OCI-M1 (cell line): ENCODE data around the gene IL6R.
A peak's percentile ranks its signal among the peaks of the same experiment; 100 is the strongest.
"Not testable (repeated sequence)": the region's sequence is repeated elsewhere in the genome, so short reads cannot be mapped to it uniquely, and the experiment has no call there.

Experiments used
- DNase-seq: peaks from one replicate; lab custom pipeline; 2025; lab: John Stamatoyannopoulos, UW

IL6R gene

DNA sequence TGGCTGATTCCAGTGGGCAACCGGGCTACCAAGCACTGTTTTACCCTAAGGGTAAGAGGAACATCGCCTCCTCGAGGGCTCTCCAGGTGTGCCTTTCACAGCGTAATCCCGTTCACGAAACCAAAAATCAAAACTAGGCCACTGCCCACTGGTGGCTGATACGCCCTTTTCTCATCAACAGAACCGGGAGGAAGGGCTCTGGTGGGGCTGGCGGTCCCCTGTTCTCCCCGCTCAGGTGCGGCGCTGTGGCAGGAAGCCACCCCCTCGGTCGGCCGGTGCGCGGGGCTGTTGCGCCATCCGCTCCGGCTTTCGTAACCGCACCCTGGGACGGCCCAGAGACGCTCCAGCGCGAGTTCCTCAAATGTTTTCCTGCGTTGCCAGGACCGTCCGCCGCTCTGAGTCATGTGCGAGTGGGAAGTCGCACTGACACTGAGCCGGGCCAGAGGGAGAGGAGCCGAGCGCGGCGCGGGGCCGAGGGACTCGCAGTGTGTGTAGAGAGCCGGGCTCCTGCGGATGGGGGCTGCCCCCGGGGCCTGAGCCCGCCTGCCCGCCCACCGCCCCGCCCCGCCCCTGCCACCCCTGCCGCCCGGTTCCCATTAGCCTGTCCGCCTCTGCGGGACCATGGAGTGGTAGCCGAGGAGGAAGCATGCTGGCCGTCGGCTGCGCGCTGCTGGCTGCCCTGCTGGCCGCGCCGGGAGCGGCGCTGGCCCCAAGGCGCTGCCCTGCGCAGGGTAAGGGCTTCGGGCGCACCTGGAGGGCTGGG lies at the start of gene IL6R:
IL6R (plus strand) TSS at position 360 of the 763 bp plus-strand sequence; CDS start at position 647, 287 bp downstream.
- DNase-seq = peak; percentile 95

DNA sequence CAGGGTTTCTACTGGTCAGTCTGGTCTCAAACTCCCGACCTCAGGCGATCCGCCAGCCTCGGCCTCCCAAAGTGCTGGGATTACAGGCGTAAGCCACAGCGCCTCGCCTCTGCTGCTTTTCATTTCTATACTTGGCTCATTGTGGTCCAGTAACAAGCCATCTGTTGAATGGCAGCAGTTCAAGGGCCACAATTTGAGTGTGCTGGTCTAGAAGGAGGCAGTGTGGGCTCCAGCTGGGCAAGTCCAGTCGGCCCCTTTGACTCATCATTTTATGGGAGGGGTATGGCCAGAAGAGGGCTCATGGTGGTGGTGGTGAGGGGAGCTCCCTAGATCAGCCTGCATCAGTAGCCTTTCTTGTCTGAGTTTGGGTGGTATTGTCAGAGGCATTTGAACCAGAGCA lies 46.6 kb upstream of the IL6R start:
- DNase-seq = no peak

DNA sequence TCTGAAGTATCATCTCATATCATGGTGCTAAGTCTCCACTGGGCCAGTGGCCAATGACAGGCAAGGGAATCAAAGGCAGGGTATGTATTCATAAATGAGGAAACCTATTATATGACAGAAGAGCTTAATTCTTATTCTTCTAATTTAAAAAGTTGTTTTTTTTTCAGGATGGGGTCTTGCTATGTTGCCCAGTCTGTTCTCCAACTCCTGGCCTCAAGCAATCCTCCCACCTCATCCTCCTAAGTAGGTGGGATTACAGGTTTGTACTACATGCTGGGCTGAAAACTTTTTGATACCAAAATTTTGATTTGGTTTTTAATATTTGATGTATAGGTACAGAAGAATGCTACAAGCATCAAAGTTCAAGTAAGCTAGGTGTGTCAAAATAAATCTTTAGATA lies 44.9 kb upstream of the IL6R start:
- no peak for DNase-seq

DNA sequence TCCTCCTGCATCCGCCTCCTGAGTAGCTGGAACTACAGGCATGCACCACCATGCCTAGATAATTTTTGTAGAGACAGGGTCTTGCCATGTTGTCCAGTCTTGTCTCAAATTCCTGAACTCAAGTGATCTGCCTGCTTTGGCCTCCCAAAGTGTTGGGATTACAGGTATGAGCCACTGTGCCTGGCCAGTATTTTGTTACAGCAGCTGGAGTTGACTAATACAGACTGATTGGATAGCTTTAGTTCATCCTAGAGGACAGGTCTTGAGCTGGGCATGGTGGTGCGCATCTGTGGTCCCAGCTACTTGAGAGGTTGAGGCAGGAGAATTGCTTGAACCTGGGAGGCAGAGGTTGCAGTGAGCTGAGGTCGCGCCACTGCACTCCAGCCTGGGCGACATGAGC lies 44.3 kb upstream of the IL6R start:
- DNase-seq = not testable (repeated sequence)

DNA sequence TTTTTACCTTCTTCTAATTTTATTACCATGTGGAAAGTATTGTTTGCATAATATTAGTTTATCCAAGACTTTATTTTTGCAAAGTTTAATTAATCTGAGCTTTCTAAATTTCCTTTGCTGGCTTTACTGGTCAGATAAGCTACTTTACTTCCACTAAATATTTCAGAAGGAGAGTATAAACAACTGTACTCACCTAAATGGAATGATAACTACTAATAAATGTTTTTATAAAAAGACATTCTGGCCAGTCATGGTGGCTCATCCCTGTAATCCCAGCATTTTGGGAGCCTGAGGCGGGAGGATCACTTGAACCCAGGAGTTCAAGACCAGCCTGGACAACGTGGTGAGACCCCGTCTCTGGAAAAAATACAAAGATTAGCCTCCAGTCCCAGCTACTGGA lies 43.8 kb upstream of the IL6R start:
- DNase-seq = no peak

DNA sequence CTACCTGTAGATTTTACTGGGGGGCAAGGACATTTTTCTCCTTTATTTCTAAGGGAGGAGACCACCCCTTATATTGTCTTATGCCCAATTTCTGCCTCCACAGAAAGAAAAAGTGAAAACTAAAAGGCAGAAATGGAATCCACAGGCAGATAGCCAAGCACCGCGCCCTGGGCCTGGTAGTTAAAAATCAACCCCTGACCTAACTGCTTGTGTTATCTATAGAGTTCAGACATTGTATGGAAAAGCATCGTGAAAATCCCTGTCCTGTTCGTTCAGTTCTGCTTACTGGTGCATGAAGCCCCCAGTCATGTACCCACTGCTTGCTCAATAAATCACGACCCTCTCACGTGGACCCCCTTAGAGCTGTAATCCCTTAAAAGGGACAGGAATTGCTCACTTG lies 33.7 kb upstream of the IL6R start:
- DNase-seq = peak; percentile 67

DNA sequence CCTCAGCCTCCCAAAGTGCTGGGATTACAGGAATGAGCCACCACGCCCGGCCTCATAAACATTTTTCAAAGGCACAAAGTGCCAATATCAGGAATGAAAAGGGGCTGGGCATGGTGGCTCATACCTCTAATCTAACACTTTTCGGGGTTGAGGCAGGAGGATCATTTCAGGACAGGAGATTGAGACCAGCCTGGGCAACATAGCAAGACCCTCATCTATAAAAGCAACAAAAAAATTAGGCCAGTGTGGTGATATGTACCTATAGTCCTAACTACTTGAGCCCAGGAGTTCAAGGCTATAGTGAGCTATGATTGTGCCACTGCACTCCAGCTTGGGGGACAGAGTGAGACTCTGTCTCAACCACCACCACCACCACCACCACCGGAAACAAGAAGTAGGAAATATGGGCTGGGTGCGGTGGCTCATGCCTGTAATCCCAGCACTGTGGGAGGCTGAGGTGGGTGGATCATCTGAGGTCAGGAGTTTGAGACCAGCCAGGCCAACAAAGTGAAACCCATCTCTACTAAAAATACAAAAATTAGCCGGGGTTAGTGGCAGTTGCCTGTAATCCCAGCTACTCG lies 31.3 kb upstream of the IL6R start:
- DNase-seq = peak; percentile 17

DNA sequence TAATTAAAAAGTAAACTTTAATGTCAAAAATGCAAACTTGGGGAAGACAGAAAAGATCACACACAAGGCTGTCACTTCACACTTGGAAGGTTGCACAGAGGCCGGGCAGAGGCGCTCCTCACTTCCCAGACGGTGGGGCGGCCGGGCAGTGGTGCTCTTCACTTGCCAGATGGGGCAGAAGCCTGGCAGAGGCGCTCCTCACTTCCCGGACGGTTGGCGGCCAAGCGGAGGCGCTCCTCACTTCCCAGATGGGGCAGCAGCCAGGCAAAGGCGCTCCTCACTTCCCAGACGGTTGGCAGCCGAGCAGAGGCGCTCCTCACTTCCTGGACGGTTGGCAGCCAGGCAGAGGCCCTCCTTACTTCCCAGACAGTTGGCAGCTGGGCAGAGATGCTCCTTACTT lies 25.8 kb upstream of the IL6R start:
- DNase-seq = no peak

DNA sequence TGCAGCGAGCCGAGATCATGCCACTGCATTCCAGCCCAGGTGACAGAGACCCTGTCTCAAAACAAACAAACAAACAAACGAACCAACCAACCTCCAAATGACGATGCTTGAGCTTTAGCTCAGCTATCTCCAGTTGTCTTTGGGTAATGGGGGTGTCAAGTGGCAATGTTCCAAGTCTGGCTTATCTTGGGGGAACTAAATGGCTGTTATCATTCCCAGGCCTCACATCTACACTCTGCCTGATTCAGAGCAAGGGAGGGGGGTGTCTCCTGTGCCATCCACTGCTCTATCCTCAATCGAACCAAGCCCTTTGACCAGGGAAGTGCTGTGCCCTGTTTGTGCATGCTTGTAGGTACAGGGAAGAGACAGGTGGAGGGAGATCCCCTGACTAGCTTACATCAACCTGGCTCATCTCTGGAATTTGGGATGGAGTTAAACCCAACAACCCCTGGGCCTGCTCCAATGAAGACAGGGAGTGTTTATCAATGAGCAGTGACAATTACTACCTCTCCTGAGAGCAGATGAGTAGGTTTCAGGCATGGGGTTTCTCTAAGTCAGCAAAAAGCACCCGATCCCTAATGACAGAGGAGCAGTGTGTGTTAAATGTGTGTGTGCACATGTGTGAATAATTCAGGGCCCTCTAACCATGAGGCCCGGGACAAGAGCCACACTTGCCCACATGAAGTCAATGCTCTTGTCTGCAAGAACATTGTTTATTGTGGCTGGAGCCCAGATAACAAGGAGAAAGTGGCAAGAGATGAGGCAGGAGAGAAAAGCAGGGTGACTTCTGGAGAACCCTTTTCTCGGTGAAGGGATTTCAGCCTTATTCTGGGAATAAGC lies 20.3 kb upstream of the IL6R start:
- DNase-seq = peak; percentile 66

DNA sequence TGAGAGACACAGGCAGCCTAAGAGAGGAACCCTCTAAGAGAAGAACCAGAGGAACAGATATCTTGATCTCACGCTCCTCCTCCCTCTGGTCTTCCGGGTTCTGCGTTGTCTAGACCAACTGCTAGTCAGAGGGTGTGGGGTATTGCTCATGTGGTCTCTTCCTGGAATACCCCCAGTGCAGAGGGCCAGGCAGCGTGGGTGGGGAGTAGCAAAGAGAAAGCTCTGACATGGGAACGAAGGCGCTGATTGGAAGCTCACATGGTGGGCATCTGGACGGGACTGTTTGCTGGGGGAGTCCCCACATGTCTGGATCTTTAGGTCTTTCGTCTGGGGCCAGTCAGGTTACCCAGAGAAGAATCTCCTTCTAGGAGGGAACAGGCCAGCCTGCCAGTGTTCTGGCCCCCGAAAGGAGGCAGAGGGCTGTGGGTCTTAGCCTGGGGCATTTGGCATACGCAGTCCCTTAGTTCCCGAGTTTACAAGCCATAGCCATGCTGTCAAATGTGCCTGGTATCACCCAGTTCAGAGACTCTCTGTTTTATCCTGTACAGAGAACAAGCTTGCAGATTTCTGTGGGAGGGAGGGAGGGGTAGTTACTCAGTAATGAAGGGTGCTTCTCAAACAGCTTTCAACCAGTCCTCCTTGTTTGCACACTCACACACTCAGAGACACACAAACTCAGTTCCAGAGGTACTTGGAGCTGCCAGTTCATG lies 18.3 kb upstream of the IL6R start:
- DNase-seq = peak; percentile 96

DNA sequence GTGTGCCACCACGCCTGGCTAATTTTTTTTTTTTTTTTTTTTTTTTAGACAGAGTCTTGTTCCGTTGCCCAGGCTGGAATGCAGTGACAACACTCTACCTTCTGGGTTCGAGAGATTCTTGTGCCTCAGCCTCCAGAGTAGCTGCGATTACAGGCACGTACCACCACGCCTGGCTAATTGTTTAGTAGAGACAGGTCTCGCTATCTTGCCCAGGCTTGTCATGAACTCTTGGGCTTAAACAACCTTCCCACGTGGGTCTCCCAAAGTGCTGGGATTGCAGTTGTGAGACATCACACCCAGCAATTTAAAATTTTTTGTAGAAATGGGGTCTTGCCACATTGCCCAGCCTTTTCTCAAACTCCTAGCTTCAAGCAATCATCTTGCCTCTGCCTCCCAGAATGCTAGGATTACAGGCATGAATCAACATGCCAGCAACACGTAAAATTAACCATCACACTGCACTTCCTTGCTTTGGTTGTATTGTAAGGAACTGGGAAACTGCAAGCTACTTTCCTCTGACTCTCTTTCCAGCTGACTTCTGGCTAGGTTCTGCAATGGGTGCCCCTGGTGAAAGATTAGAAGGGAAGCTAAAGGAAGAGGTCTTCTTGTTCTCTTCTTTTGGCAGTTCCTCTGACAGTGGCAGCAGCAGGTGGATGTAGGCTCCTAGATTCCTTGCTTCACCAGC lies 13.9 kb upstream of the IL6R start:
- no peak for DNase-seq

DNA sequence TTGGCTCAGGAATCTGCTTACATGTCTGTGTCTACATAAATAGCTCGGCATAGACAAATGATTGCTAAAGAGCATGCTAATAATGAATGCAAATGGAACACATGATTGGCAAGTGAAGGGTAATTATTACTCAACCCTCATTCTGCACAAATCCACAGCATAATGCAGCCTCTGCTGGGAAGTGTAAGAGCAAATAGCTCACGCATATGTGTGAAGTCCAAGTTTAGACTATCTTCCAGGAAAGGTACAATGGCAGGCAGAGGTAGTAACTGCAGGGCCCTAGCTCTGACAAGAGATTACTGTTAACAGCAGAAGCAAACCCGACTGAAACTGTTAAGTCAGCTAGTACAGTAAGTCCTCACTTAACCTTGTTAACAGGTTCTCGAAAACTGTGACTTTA lies 7.0 kb upstream of the IL6R start:
- DNase-seq = no peak

DNA sequence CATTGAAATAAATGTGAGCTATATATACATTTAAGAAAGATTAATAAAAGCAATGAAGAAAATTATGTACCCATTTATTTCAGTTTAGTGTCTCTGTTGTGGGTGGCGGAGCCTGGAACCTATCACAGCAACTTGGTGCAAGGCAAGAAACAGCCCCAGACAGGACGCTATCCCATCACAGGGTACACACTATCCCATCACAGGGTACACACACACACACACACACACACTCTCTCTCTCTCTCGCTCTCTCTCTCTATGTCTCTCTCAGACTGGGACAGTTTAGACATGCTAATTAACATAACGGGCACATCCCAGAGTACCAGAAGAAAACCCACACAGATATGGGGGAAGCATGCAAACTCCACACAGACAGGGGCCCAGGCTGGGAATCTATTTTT lies 6.5 kb upstream of the IL6R start:
- DNase-seq = no peak

DNA sequence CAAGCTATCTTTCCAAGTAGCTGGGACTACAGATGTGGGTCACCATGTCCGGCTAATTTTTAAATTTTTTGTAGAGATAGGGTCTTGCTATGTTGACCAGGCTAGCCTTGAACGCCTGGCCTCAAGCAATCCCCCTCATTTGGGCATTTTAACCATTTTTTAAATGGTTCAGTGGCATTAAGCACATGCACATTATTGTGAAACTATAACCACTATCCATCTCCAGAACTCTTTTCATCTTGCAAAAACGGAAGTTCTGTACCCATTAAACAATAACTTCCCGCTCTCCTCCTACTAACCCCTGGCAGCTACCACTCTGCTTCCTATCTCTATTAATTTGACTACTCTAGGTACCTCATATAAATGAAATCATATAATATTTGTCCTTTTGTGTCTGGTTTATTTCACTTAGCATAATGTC lies 4.8 kb upstream of the IL6R start:
- no peak for DNase-seq

DNA sequence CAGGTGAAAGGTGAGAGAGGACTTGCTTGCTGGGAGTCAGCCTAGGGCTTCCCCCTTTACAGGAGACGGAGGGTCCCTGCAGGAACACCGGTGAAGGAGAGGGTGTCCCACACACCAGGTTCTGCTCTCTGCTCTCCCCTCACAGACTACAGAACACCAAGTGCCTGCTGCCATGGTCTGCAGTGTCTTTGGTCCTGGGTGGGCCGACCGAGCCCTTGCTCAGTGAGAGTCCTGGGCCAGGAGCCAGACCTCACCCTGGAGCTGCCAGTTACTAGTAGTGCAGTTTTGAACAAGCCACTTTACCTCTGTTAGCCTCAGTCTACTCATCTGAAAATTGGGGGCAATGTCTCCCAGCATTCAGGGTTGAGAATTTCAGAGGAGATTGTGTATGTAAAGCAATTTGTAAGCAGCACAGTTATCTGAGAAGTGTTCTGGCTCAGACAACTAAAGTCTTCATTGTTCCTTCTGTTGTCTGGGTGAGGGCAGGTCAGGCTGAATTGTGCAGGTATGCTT lies 2.7 kb upstream of the IL6R start:
- no peak for DNase-seq

DNA sequence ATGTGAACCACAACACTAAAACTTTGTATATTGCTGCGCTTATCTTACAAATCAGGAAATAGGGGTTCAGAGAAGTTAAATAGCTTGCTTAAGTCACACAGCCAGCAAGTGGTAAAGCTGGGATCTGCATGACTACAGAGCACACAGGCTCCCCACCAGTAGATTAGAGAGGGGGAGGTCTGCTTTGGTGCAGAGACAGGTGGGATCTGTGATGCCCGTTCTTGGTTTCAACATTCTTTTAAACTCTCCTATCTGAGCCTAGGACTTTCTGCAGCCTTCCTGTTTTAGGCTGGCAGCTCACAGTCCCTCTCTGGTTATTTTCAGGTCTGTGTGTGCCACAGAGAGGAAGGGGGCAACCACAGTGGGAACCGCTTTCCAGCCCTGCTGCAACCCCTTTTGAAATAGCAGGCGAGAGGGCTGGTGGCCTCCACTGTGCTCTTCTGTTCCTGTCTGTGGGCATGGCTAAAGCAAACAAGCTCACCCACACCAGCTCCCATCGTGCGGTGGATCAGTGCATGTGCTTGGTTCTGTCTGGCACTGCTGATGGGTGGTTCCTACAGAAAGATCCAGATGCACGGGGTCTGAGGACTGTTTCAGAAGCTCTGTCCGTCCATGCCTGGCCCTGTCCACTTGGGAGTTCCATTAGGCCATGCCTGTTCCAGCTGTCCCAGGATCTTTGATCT lies 1.7 kb upstream of the IL6R start:
- DNase-seq = no peak

DNA sequence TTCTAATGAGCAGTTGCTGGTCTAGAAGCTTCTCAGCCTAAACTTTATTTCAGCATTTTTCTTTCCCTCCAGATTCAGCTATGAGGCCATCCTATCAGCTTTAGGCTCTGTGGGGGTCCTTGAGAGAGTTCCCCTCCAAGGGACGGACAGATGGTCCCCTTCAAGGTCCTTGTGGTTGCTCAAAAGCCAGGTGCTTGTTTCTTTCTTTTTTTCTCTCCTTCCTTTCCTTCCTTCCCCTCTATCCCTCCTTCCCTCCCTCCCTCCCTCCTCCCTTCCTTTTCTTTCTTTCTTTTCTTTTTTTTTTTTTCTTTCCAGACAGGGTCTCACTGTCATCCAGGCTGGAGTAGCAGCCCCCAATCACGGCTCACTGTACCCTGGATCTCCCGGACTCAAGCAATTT lies 1.2 kb upstream of the IL6R start:
- no peak for DNase-seq

DNA sequence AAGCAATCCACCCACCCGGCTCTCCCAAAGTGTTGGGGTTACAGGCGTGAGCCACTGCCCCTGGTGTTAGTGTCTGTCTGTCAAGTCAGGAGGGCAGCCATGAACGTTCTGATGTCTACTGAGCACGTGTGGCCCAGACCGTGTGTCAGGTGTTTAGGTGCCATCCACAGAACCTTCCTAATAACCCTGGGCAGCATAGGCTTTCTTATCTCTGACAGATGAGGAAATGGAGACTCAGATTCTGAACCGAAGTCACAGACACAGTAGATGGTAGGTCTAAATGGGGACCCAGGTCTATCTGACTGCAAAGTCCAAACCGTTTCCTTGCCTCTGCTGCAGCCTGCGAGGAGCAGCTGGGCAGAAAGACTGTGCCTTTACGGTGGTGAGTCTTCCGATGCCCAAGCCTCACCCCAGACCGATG lies 622 bp upstream of the IL6R start:
- DNase-seq = no peak

DNA sequence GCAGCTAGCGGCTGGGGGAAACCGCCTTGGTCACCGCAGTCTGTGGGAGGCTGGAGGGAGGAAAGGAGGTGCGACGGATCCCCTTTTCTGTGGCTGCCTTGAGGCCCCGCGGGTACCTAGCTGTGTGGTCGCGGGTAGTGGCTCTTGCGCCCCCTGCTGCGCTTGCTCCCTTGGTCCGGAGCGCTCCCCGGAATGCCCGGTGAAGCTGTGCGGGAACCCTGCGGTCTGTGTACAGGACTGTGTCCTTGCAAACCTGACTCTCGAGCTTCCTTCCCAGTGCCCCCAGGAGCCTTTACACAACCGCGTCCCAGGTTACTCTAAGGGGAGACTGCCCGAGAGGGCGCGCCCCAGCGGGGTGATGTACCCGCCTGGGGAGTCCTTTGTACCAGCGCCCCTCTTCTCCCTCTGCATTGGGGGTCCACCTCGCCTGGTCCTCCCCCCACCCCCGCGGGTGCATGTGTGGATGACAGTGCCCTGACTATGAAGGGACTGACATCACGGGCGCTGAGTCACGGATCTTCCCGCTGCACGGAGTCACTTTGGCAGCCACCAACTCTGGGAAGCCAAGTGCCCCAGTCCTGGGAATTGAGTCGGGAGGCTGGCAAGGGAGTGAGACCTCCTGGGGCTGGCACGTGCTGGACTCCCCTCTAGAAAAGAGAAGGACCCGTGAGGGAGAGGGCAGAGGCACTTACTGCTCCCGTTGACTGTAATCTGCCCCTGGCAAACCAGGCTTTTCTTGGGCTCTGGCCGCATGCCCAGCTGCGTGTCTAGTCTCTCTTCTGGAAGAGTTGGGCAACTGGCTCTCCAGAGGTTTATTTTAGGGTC lies 816 bp downstream of the IL6R start:
- DNase-seq = peak; percentile 78

DNA sequence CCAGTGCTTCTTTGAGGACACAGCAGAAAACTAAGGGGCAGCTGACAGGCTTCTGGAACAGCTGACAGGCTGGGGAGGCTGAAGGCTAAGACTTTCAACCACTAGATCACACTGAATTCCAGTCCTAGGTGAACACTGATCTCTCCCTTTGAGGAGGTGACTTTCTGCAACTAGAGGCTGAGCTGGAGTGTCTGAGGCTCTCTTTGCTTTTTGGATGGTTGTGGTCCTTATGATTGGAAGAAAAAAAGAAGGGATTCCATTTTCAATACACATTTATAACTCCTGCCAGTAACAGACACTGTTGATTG lies 1.4 kb downstream of the IL6R start:
- no peak for DNase-seq
